Measurements from ENCODE around the gene F10. TPM values are rescaled to one million over a fixed set of nuclear protein-coding genes. Genes with fewer than 3 reads are reported as not detected.
A peak's percentile ranks its signal among the peaks of the same experiment; 100 is the strongest.

Gene F10
- total and polyA plus RNA-seq, 2 of the 13 experiments (the other 11 are each of a cell fraction or from before 2014, with no cell fraction given), result 58.4 to 237 TPM

DNA sequence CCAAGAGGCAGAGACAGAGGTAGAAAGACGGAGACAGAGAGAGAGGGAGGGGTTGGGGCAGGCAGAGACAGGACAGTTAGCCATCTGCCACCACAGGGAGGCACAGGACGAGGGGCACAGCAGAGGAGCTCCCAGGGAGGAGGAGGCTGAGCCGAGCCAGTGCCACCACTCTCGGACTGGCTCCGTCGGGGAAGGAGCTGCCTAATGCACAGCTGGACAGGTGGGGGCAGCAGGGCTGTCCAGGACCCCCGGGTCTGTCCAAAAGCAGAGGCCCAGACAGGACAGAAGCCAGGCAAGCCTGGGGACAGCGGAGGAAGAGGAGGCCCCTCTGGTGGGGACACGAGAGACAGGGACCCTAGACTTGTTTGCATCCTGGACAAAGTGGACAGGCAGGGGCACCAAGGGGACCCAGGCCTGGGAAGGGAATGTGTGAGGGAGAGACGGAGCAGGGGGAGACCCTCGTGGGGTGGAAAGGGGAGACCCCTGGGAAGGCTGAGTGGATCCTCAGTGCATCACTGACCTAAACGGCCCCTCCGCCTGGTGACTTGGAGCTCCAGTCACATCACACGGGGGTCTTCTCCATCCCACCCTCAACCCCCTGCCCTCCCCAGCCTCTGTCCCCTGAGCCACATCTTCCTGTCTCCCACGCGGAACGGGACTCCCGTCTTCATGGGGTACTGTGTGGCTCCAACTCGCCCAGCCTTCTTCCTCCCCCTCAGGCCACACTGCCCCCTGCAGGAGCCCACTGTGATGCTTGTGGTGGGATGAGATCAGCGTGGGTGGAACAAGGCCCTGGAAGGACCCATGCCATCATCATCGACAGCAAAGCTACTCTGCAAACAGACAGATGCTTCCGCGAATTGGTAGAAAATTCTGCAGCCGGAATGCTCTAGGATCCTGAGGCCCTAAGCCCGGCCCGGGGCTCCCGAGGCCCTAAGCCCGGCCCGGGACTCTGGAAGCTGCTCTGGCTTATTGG is 915 bp downstream of the F10 start (continued):
- TF ChIP-seq, protein P1, sequence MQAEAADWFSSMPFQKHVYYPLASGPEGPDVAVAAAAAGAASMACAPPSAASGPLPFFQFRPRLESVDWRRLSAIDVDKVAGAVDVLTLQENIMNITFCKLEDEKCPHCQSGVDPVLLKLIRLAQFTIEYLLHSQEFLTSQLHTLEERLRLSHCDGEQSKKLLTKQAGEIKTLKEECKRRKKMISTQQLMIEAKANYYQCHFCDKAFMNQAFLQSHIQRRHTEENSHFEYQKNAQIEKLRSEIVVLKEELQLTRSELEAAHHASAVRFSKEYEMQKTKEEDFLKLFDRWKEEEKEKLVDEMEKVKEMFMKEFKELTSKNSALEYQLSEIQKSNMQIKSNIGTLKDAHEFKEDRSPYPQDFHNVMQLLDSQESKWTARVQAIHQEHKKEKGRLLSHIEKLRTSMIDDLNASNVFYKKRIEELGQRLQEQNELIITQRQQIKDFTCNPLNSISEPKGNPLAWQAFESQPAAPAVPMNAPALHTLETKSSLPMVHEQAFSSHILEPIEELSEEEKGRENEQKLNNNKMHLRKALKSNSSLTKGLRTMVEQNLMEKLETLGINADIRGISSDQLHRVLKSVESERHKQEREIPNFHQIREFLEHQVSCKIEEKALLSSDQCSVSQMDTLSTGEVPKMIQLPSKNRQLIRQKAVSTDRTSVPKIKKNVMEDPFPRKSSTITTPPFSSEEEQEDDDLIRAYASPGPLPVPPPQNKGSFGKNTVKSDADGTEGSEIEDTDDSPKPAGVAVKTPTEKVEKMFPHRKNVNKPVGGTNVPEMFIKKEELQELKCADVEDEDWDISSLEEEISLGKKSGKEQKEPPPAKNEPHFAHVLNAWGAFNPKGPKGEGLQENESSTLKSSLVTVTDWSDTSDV (CRISPR knock-in tag; IDR thresholded peaks at IDR 0.05), result no peak
- TF ChIP-seq, protein P2, sequence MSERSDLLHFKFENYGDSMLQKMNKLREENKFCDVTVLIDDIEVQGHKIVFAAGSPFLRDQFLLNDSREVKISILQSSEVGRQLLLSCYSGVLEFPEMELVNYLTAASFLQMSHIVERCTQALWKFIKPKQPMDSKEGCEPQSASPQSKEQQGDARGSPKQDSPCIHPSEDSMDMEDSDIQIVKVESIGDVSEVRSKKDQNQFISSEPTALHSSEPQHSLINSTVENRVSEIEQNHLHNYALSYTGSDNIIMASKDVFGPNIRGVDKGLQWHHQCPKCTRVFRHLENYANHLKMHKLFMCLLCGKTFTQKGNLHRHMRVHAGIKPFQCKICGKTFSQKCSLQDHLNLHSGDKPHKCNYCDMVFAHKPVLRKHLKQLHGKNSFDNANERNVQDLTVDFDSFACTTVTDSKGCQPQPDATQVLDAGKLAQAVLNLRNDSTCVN (CRISPR knock-in tag; IDR thresholded peaks at IDR 0.05; ENCODE audit: borderline replicate concordance), result no peak
- TF ChIP-seq, protein P3, sequence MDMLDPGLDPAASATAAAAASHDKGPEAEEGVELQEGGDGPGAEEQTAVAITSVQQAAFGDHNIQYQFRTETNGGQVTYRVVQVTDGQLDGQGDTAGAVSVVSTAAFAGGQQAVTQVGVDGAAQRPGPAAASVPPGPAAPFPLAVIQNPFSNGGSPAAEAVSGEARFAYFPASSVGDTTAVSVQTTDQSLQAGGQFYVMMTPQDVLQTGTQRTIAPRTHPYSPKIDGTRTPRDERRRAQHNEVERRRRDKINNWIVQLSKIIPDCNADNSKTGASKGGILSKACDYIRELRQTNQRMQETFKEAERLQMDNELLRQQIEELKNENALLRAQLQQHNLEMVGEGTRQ (IDR thresholded peaks at IDR 0.05; ENCODE audit: low read depth, low read length), result no peak
- TF ChIP-seq, protein P3 (CRISPR knock-in tag; IDR thresholded peaks at IDR 0.05; ENCODE audit: borderline replicate concordance), result no peak
- TF ChIP-seq ZNF136 (CRISPR knock-in tag; IDR thresholded peaks at IDR 0.05; ENCODE audit: low read depth), result no peak
- TF ChIP-seq ZNF768 (CRISPR knock-in tag; IDR thresholded peaks at IDR 0.05), result no peak
- TF ChIP-seq, protein P4, sequence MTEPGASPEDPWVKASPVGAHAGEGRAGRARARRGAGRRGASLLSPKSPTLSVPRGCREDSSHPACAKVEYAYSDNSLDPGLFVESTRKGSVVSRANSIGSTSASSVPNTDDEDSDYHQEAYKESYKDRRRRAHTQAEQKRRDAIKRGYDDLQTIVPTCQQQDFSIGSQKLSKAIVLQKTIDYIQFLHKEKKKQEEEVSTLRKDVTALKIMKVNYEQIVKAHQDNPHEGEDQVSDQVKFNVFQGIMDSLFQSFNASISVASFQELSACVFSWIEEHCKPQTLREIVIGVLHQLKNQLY (CRISPR knock-in tag; IDR thresholded peaks at IDR 0.05), result no peak
- TF ChIP-seq, protein P5, sequence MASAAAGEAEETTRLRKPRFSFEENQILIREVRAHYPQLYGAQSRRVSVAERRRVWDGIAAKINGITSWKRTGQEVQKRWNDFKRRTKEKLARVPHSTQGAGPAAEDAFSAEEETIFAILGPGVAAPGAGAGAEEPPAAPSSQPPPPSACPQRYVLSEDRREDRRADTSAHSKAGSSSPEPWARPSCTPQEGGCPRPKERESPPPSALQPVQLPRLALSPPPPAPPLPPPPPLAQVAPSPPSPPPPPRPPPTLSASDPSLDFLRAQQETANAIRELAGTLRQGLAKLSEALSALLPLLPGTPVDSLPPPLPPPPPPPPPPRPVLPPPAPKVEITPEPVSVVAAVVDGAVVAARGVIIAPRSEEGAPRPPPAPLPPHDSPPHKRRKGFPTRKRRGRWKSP (CRISPR knock-in tag; IDR thresholded peaks at IDR 0.05), result no peak
- no peak for TF ChIP-seq ZFP1 (CRISPR knock-in tag; IDR thresholded peaks at IDR 0.05)
- no peak for TF ChIP-seq ZNF329 (CRISPR knock-in tag; IDR thresholded peaks at IDR 0.05; ENCODE audit: low read depth)
- TF ChIP-seq, protein P6, sequence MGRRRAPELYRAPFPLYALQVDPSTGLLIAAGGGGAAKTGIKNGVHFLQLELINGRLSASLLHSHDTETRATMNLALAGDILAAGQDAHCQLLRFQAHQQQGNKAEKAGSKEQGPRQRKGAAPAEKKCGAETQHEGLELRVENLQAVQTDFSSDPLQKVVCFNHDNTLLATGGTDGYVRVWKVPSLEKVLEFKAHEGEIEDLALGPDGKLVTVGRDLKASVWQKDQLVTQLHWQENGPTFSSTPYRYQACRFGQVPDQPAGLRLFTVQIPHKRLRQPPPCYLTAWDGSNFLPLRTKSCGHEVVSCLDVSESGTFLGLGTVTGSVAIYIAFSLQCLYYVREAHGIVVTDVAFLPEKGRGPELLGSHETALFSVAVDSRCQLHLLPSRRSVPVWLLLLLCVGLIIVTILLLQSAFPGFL (CRISPR knock-in tag; IDR thresholded peaks at IDR 0.05), result no peak
- TF ChIP-seq U2AF1 (optimal IDR thresholded peaks at IDR 0.05; ENCODE audit: low read depth, low read length), result no peak
- TF ChIP-seq ZNF484 (CRISPR knock-in tag; IDR thresholded peaks at IDR 0.05; ENCODE audit: borderline replicate concordance, low read depth), result 0 out of 2 replicates have a peak, but pooled peaks have one; percentile 1
- no peak for TF ChIP-seq MEIS1 (CRISPR knock-in tag; IDR thresholded peaks at IDR 0.05; ENCODE audit: borderline replicate concordance)
- no peak for TF ChIP-seq ZNF619 (CRISPR knock-in tag; IDR thresholded peaks at IDR 0.05)
- TF ChIP-seq FOSL2 (CRISPR knock-in tag; IDR thresholded peaks at IDR 0.05), result no peak
- no peak; the same call in 1 of the 2 replicates for TF ChIP-seq PHF8 (CRISPR knock-in tag; IDR thresholded peaks at IDR 0.05)
- no peak for TF ChIP-seq ZNF101 (CRISPR knock-in tag; IDR thresholded peaks at IDR 0.05; ENCODE audit: borderline replicate concordance, low read depth)
